HepG2 (cell line): ENCODE results near the gene COL8A1. TPM values are rescaled to one million over a fixed set of nuclear protein-coding genes. Genes with fewer than 3 reads are reported as not detected.

ENCODE experiments used
- ATAC-seq: fragments of 200-7000 bp; cut with Tn5 transposase; 3 replicates; pipeline ENCODE4 v1.9.1; 2020; ENCODE audit warnings: mild to moderate bottlenecking, moderate library complexity
- BruUV-seq: library from RNA; stranded (reverse); fragments of 400-500 nt; replicated peaks from 2 replicates; lab custom pipeline; 2021; lab: Mats Ljungman, UMichigan
- CTCF ChIA-PET: fragments of 300-600 bp; formaldehyde crosslinking; extraction: SDS; loops from one replicate; lab custom pipeline; 2021; ENCODE audit warnings: low total read pairs, inconsistent platforms, low intra/inter-chr PET ratio; lab: Yijun Ruan, JAX
- POLR2A ChIA-PET: fragments of 350-600 bp; sonication (Branson Sonifier 250); formaldehyde crosslinking; loops from one replicate; lab custom pipeline; 2020; ENCODE audit warnings: antibody characterized with exemption, inconsistent platforms; lab: Yijun Ruan, JAX
- DNase-seq: peaks from one replicate; pipeline ENCODE4 v3.0.0-alpha.2; 2015; ENCODE audit warnings: low spot score
- FAIRE-seq: peaks from 3 replicates; lab custom pipeline; 2011; peaks lifted over from hg19 to GRCh38; lab: Jason Lieb, UNC
- H2AFZ ChIP-seq: one replicate; pipeline ENCODE4 v1.6.1; 2011; ENCODE audit warnings: low read length, inconsistent platforms
- H3K27ac ChIP-seq: fragments of 300-600 bp; 3 replicates; pipeline ENCODE4 v1.8.0; 2011; ENCODE audit warnings: mixed run types, mild to moderate bottlenecking, mixed read lengths, low read length, inconsistent platforms; ENCODE audit not compliant: insufficient read depth; ENCODE audit errors: extremely low read length
- H3K27me3 ChIP-seq, 2 experiments: fragments of 200-600 bp in 1 of 2; 2 replicates in 1 of 2; 3 replicates in 1 of 2; pipeline versions ENCODE4 v1.6.0 to v1.8.0; 2011; ENCODE audit warnings: low read length in 2 of 2, mild to moderate bottlenecking in 2 of 2, moderate library complexity in 2 of 2, inconsistent platforms in 1 of 2; ENCODE audit not compliant: insufficient read depth in 2 of 2, control insufficient read depth in 1 of 2
- H3K36me3 ChIP-seq, 2 experiments: fragments of 200-600 bp in 1 of 2; replicated peaks in 1 of 2; 2 replicates in 1 of 2; 3 replicates in 1 of 2; pipeline versions ENCODE4 v1.5.1 to v1.8.0; 2011; ENCODE audit warnings: low read length in 2 of 2, inconsistent platforms in 1 of 2; ENCODE audit not compliant: insufficient read depth in 2 of 2, control insufficient read depth in 1 of 2
- H3K4me1 ChIP-seq: 2 replicates; pipeline ENCODE4 v1.5.1; 2012; ENCODE audit warnings: low read length, inconsistent platforms; ENCODE audit not compliant: insufficient read depth
- H3K4me2 ChIP-seq: 2 replicates; pipeline ENCODE4 v1.6.0; 2011; ENCODE audit warnings: low read depth, low read length, inconsistent platforms
- H3K4me3 ChIP-seq, 3 experiments: fragments of 200-600 bp in 1 of 3; sonication (generic), shearing (Covaris generic) in 1 of 3; replicated peaks in 1 of 3; 2 replicates each; pipeline ENCODE4 v1.5.1; 2011 to 2016; ENCODE audit warnings: low read length in 3 of 3, inconsistent platforms in 2 of 3, low read depth in 2 of 3, mild to moderate bottlenecking in 2 of 3, control low read depth in 1 of 3, mixed read lengths in 1 of 3; ENCODE audit not compliant: insufficient read depth in 1 of 3
- H3K79me2 ChIP-seq: one replicate; pipeline ENCODE4 v1.6.1; 2011; ENCODE audit warnings: low read length, inconsistent platforms; ENCODE audit not compliant: insufficient read depth
- H3K9ac ChIP-seq: 2 replicates; pipeline ENCODE4 v1.6.0; 2011; ENCODE audit warnings: mild to moderate bottlenecking, low read depth, low read length, inconsistent platforms; ENCODE audit not compliant: insufficient read depth
- H3K9me3 ChIP-seq: 2 replicates; pipeline ENCODE4 v1.5.1; 2012; ENCODE audit warnings: mild to moderate bottlenecking, low read length
- H4K20me1 ChIP-seq: 2 replicates; pipeline ENCODE4 v1.6.0; 2011; ENCODE audit warnings: inconsistent platforms, mild to moderate bottlenecking, low read length, moderate library complexity; ENCODE audit not compliant: insufficient read depth
- ARID5B ChIP-seq: IDR thresholded peaks from 2 replicates; pipeline ENCODE4 v1.4.0; 2020; ENCODE audit warnings: mild to moderate bottlenecking, missing genetic modification reagents
- MZF1 ChIP-seq: sonication (generic); formaldehyde crosslinking; IDR thresholded peaks from 2 replicates; pipeline ENCODE4 v1.8.1; 2023; ENCODE audit warnings: mild to moderate bottlenecking, missing genetic modification reagents, borderline replicate concordance
- NCOR1 ChIP-seq: fragments of 200-600 bp; sonication (generic); IDR thresholded peaks from 2 replicates; pipeline ENCODE4 v1.7.0; 2017; ENCODE audit warnings: antibody characterized with exemption, low read length, borderline replicate concordance
- SOX6 ChIP-seq, 2 experiments: fragments of 450-650 bp in 1 of 2; sonication (generic) in 1 of 2; formaldehyde crosslinking in 1 of 2; IDR thresholded peaks; 2 replicates each; pipeline versions ENCODE4 v1.4.0 to v1.6.1; 2017 to 2020; ENCODE audit warnings: antibody characterized with exemption in 1 of 2, mild to moderate bottlenecking in 1 of 2, missing genetic modification reagents in 1 of 2
- THAP11 ChIP-seq: IDR thresholded peaks from 2 replicates; pipeline ENCODE4 v1.6.1; 2016; ENCODE audit warnings: missing biosample characterization, missing genetic modification reagents
- ZNF687 ChIP-seq: sonication (generic); formaldehyde crosslinking; IDR thresholded peaks from 2 replicates; pipeline ENCODE4 v1.5.1; 2020; ENCODE audit warnings: mild to moderate bottlenecking, missing genetic modification reagents, moderate library complexity
- WGBS: methylation state at CpG from one replicate; pipeline ENCODE4 v1.1.6; 2017; ENCODE audit warnings: low lambda C conversion rate; 5-methylcytosine and 5-hydroxymethylcytosine counted together
- in situ Hi-C: cut with HindIII; loops from 2 replicates; pipeline ENCODE4 v1.10.0; 2017; ENCODE audit warnings: low pct_unique_long_range_greater_than_20kb; ENCODE audit not compliant: extremely low pct_ligation_motif_present
- intact Hi-C: fragments of 100-400 bp; cut with micrococcal nuclease; formaldehyde crosslinking; loops from one replicate; pipeline ENCODE4 v1.10.0; 2022; ENCODE audit not compliant: unreplicated experiment
- polyA plus RNA-seq, 8 experiments: library from polyadenylated mRNA; depleted of rRNA in 3 of 8; stranded (reverse) in 7 of 8; unstranded in 1 of 8; fragments of >200 nt; fragmentation: Illumina TruSeq in 4 of 8; extraction: Trizol in 4 of 8; gene quantifications; 2 replicates each; pipeline versions ENCODE4 v1.2.1 to v1.2.3, GENCODE V29; 2011 to 2016; ENCODE audit warnings: low read depth in 4 of 8, missing spikeins in 1 of 8, mixed read lengths in 1 of 8; ENCODE audit not compliant: insufficient read depth in 1 of 8
- total RNA-seq, 5 experiments: library from RNA; depleted of rRNA; stranded (reverse); fragments of >200 nt; fragmentation: Illumina TruSeq; extraction: Trizol; gene quantifications; 2 replicates each; pipeline ENCODE4 v1.2.3, GENCODE V29; 2016; ENCODE audit warnings: low read depth in 1 of 5
- TF ChIP-seq, protein P1 (sequence below): IDR thresholded peaks from 2 replicates; pipeline ENCODE4 v1.6.1; 2016; ENCODE audit warnings: low read depth

COL8A1 gene
- total and polyA plus RNA-seq, 2 of the 13 experiments (the other 11 are each of a cell fraction or from before 2014, with no cell fraction given), result not detected

GRCh38 chr3:99843590-99844258 lies 205.3 kb downstream of the COL8A1 start:
- ATAC-seq (peak; percentile 70), DNase-seq (no peak), FAIRE-seq (no peak)
- POLR2A ChIA-PET, result interaction anchor here (0.7 to 2.2 kb wide), 9 partner anchors 26 to 417 kb away, joined by 3 to 12 read pairs (median 4); partner anchors contain the start of genes CMSS1 and TBC1D23
- Histone ChIP-seq H3K27ac (no peak overlapping the region), H3K9ac (no peak overlapping the region), H3K4me1 (peaks cover 37% of the 10 kb centered on the region), H2AFZ (no peak overlapping the region), H3K27me3 (no peaks in the 10 kb centered on the region), H3K9me3 (no peaks in the 10 kb centered on the region), H3K4me3 (no peak overlapping the region), H3K79me2 (peaks cover 11% of the 10 kb centered on the region), H4K20me1 (peaks cover 15% of the 10 kb centered on the region), H3K36me3 (peaks cover under 1 to 5% of the 10 kb centered on the region in 2 experiments; a peak in 2 of 5 replicates), H3K4me2 (no peak overlapping the region)
- CTCF ChIA-PET, result interaction anchor here (2.8 kb wide), 1 partner anchor 410 kb away, joined by 17 read pairs; no protein-coding TSS in a partner anchor
- intact Hi-C loops, result loop anchor here (1.0 to 2.0 kb wide), 2 partner anchors 225 to 411 kb away; no protein-coding TSS in a partner anchor
- TF ChIP-seq THAP11 (CRISPR knock-in tag), result 0 out of 2 replicates have a peak, but pooled peaks have one; percentile 6
- no peak for TF ChIP-seq SOX6 (IDR thresholded peaks at IDR 0.05)
- 0 out of 2 replicates have a peak, but pooled peaks have one; percentile 27 for TF ChIP-seq SOX6 (CRISPR knock-in tag; IDR thresholded peaks at IDR 0.05)
- TF ChIP-seq MZF1 (CRISPR knock-in tag), result no peak
- 0 out of 2 replicates have a peak, but pooled peaks have one; percentile 3 for TF ChIP-seq ARID5B (CRISPR knock-in tag)
- no peak for TF ChIP-seq NCOR1
- peak; percentile 50 for TF ChIP-seq ZNF687
- TF ChIP-seq, protein P1, sequence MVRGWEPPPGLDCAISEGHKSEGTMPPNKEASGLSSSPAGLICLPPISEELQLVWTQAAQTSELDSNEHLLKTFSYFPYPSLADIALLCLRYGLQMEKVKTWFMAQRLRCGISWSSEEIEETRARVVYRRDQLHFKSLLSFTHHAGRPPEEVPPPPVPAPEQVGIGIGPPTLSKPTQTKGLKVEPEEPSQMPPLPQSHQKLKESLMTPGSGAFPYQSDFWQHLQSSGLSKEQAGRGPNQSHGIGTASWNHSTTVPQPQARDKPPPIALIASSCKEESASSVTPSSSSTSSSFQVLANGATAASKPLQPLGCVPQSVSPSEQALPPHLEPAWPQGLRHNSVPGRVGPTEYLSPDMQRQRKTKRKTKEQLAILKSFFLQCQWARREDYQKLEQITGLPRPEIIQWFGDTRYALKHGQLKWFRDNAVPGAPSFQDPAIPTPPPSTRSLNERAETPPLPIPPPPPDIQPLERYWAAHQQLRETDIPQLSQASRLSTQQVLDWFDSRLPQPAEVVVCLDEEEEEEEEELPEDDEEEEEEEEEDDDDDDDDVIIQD, result 0 out of 2 replicates have a peak, but pooled peaks have one; percentile 6
- WGBS, result 91% methylated on average over 5 of the region's 10 CpGs
- in situ Hi-C loops, result loop anchor here (5.0 to 25.0 kb wide), 2 partner anchors 409 to 744 kb away; no protein-coding TSS in a partner anchor
- BruUV-seq, result no TSS peak
